Cardiac septum (tissue), 1 donor: ENCODE results near the gene RHAG. TPM values are rescaled to one million over a fixed set of nuclear protein-coding genes. Genes with fewer than 3 reads are reported as not detected.

Experiments used
- DNase-seq: peaks from one replicate; pipeline ENCODE4 v3.0.0-alpha.2; 2020; ENCODE audit warnings: low spot score
- intact Hi-C: fragments of 100-400 bp; cut with DNase I; formaldehyde crosslinking; loops from one replicate; pipeline ENCODE4 v1.14.0; 2022
- total RNA-seq: library from RNA; stranded (reverse); fragmentation: NEBNext Ultra II Directional; extraction: Animal tissue kit (Norgen Biotek cat#: 25700); gene quantifications from one replicate; pipeline ENCODE4 v1.2.1, GENCODE V29; 2021
- donor health status: DM: no; HTN: no; CAD: no.

Gene RHAG
- total RNA-seq, 1 donor from 2014 or later = not detected

GRCh38 chr6:49579649-49580048, 57.0 kb downstream of the RHAG start:
- DNase-seq = no peak
- intact Hi-C loops = no loop called here

GRCh38 chr6:49576618-49577017, 60.0 kb downstream of the RHAG start:
- intact Hi-C loops = no loop called here
- DNase-seq = no peak

GRCh38 chr6:49570474-49571079, 66.1 kb downstream of the RHAG start:
- no peak for DNase-seq
- intact Hi-C loops = no loop called here

- no peak for DNase-seq
These were observed 70.8 kb downstream of the RHAG start for GRCh38 chr6:49565855-49566254.

GRCh38 chr6:49565261-49565660, 71.4 kb downstream of the RHAG start:
- intact Hi-C loops = no loop called here
- no peak for DNase-seq

More at GRCh38 chr6:49565855-49566254, 70.8 kb downstream of the RHAG start:
- intact Hi-C loops = no loop called here

- intact Hi-C loops = no loop called here
- no peak for DNase-seq
These were observed 72.1 kb downstream of the RHAG start for GRCh38 chr6:49564552-49564951.

- intact Hi-C loops = no loop called here
- no peak for DNase-seq
These were observed 73.4 kb downstream of the RHAG start for GRCh38 chr6:49563006-49563886.

GRCh38 chr6:49558238-49558637, 78.4 kb downstream of the RHAG start:
- intact Hi-C loops = no loop called here

GRCh38 chr6:49557177-49557576, 79.5 kb downstream of the RHAG start:
- DNase-seq = no peak
- intact Hi-C loops = no loop called here

More at GRCh38 chr6:49558238-49558637, 78.4 kb downstream of the RHAG start:
- no peak for DNase-seq

- DNase-seq = no peak
- intact Hi-C loops = no loop called here
These were observed 80.2 kb downstream of the RHAG start for GRCh38 chr6:49556429-49556837.

- DNase-seq = no peak
- intact Hi-C loops = no loop called here
These were observed 80.7 kb downstream of the RHAG start for GRCh38 chr6:49555951-49556350.

Other genes starting within 250 kb of the RHAG start
- gene MMUT, start 173.6 kb downstream of the RHAG start, total RNA-seq = 33.6 TPM
- 3.4 TPM for gene CENPQ, start 173.5 kb downstream of the RHAG start, total RNA-seq
- gene GLYATL3, start 136.9 kb downstream of the RHAG start, total RNA-seq = not detected
- 0.38 TPM for gene C6orf141, start 86.2 kb downstream of the RHAG start, total RNA-seq
- gene CRISP2, start 76.7 kb upstream of the RHAG start, total RNA-seq = not detected
- gene CRISP3, start 107.5 kb upstream of the RHAG start, total RNA-seq = 0.32 TPM
- gene PGK2, start 150.4 kb upstream of the RHAG start, total RNA-seq = not detected
- not detected for gene CRISP1, start 229.7 kb upstream of the RHAG start, total RNA-seq